HEK293T (cell line): ENCODE data around the gene CCL22.
"Not testable (repeated sequence)": the region's sequence is repeated elsewhere in the genome, so short reads cannot be mapped to it uniquely, and the experiment has no call there.

Experiments
- CTCF ChIA-PET: fragments of 350-600 bp; formaldehyde crosslinking; extraction: SDS; loops from one replicate; lab custom pipeline; 2021; ENCODE audit warnings: antibody characterized with exemption, inconsistent platforms; lab: Yijun Ruan, JAX
- POLR2A ChIA-PET: fragments of 350-600 bp; formaldehyde crosslinking; extraction: SDS; loops from one replicate; lab custom pipeline; 2020; ENCODE audit warnings: antibody characterized with exemption, inconsistent platforms; lab: Yijun Ruan, JAX
- DNase-seq: peaks from one replicate; pipeline ENCODE4 v3.0.0; 2012; ENCODE audit warnings: mixed read lengths; ENCODE audit errors: extremely low spot score
- ARNT ChIP-seq: fragments of 450-650 bp; IDR thresholded peaks from 2 replicates; pipeline ENCODE4 v1.6.1; 2017; ENCODE audit warnings: mild to moderate bottlenecking
- BHLHE40 ChIP-seq: fragments of 450-650 bp; IDR thresholded peaks from 2 replicates; pipeline ENCODE4 v1.6.1; 2016; ENCODE audit warnings: mild to moderate bottlenecking, moderate library complexity, borderline replicate concordance
- CTBP1 ChIP-seq: fragments of 450-650 bp; IDR thresholded peaks from 2 replicates; pipeline ENCODE4 v1.6.1; 2016; ENCODE audit warnings: borderline replicate concordance
- ELF4 ChIP-seq: fragments of 450-650 bp; IDR thresholded peaks from 2 replicates; pipeline ENCODE4 v1.6.1; 2017; ENCODE audit warnings: antibody characterized with exemption
- FOXA1 ChIP-seq: fragments of 450-650 bp; IDR thresholded peaks from 2 replicates; pipeline ENCODE4 v1.6.1; 2016; ENCODE audit warnings: mild to moderate bottlenecking
- FOXK2 ChIP-seq: fragments of 450-650 bp; IDR thresholded peaks from 2 replicates; pipeline ENCODE4 v1.6.1; 2016; ENCODE audit warnings: mild to moderate bottlenecking
- FOXM1 ChIP-seq: fragments of 450-650 bp; IDR thresholded peaks from 2 replicates; pipeline ENCODE4 v1.6.1; 2017; ENCODE audit warnings: mild to moderate bottlenecking, borderline replicate concordance
- HDGF ChIP-seq: fragments of 450-650 bp; IDR thresholded peaks from 2 replicates; pipeline ENCODE4 v1.6.1; 2017; ENCODE audit warnings: antibody characterized with exemption, borderline replicate concordance
- L3MBTL2 ChIP-seq: fragments of 450-650 bp; conservative IDR thresholded peaks from 2 replicates; pipeline ENCODE4 v1.6.1; 2016; ENCODE audit warnings: mild to moderate bottlenecking
- LEF1 ChIP-seq: fragments of 450-650 bp; IDR thresholded peaks from 2 replicates; pipeline ENCODE4 v1.6.1; 2017; ENCODE audit warnings: mild to moderate bottlenecking, borderline replicate concordance
- NFRKB ChIP-seq: fragments of 450-650 bp; IDR thresholded peaks from 2 replicates; pipeline ENCODE4 v1.6.1; 2016; ENCODE audit warnings: mild to moderate bottlenecking, moderate library complexity
- PKNOX1 ChIP-seq: fragments of 450-650 bp; IDR thresholded peaks from 2 replicates; pipeline ENCODE4 v1.6.1; 2016
- SP1 ChIP-seq: fragments of 450-650 bp; IDR thresholded peaks from 2 replicates; pipeline ENCODE4 v1.6.1; 2017
- SUZ12 ChIP-seq: fragments of 450-650 bp; IDR thresholded peaks from 2 replicates; pipeline ENCODE4 v1.6.1; 2016; ENCODE audit warnings: mild to moderate bottlenecking
- TARDBP ChIP-seq: fragments of 450-650 bp; IDR thresholded peaks from 2 replicates; pipeline ENCODE4 v1.6.1; 2016
- ZNF384 ChIP-seq: fragments of 450-650 bp; IDR thresholded peaks from 2 replicates; pipeline ENCODE4 v1.6.1; 2016

Gene CCL22

GRCh38 chr16:57343221-57343620, 15.4 kb upstream of the CCL22 start:
- ChIA-PET POLR2A (no interaction called here), CTCF (interaction anchor here (0.9 kb wide), 1 partner anchor 18 kb away, joined by 3 read pairs; no protein-coding TSS in a partner anchor)
- TF ChIP-seq NFRKB (no peak), PKNOX1 (no peak), FOXM1 (no peak), ZNF384 (no peak), SP1 (no peak), ARNT (no peak), CTBP1 (no peak), LEF1 (no peak), BHLHE40 (no peak), ELF4 (no peak), FOXA1 (no peak)
- no peak for DNase-seq

GRCh38 chr16:57344094-57344493, 14.5 kb upstream of the CCL22 start:
- DNase-seq, POLR2A ChIA-PET: not testable (repeated sequence)
- CTCF ChIA-PET = interaction anchor here (0.9 kb wide), 1 partner anchor 17 kb away, joined by 3 read pairs; no protein-coding TSS in a partner anchor

- ChIA-PET POLR2A (no interaction called here), CTCF (no interaction called here)
- TF ChIP-seq CTBP1 = no peak
- TF ChIP-seq FOXK2 = no peak
- TF ChIP-seq FOXM1 = no peak
- no peak for TF ChIP-seq SP1
- no peak for TF ChIP-seq BHLHE40
- TF ChIP-seq HDGF = no peak
- no peak for TF ChIP-seq LEF1
- no peak for TF ChIP-seq SUZ12
- no peak for TF ChIP-seq ZNF384
- no peak for TF ChIP-seq NFRKB
- TF ChIP-seq L3MBTL2 = no peak
- no peak for DNase-seq
These were observed 13.6 kb upstream of the CCL22 start for GRCh38 chr16:57345021-57345420.

GRCh38 chr16:57345666-57346204, 12.8 kb upstream of the CCL22 start:
- CTCF ChIA-PET = no interaction called here
- no peak for DNase-seq
- POLR2A ChIA-PET = no interaction called here
- TF ChIP-seq FOXM1 = no peak
- no peak for TF ChIP-seq ZNF384
- TF ChIP-seq FOXA1 = no peak
- no peak for TF ChIP-seq LEF1
- TF ChIP-seq SP1 = no peak
- TF ChIP-seq HDGF = no peak
- no peak for TF ChIP-seq CTBP1
- no peak for TF ChIP-seq L3MBTL2
- no peak for TF ChIP-seq ARNT
- TF ChIP-seq BHLHE40 = no peak
- no peak for TF ChIP-seq ELF4
- no peak for TF ChIP-seq PKNOX1

GRCh38 chr16:57347858-57348257, 10.7 kb upstream of the CCL22 start:
- ChIA-PET CTCF (no interaction called here), POLR2A (no interaction called here)
- TF ChIP-seq ELF4 = no peak
- TF ChIP-seq SP1 = no peak
- no peak for TF ChIP-seq NFRKB
- no peak for TF ChIP-seq PKNOX1
- TF ChIP-seq FOXA1 = no peak
- TF ChIP-seq HDGF = no peak
- TF ChIP-seq TARDBP = no peak
- no peak for DNase-seq

GRCh38 chr16:57348327-57348726, 10.3 kb upstream of the CCL22 start:
- no peak for TF ChIP-seq ZNF384
- no peak for TF ChIP-seq TARDBP
- TF ChIP-seq L3MBTL2 = no peak
- no peak for TF ChIP-seq BHLHE40
- no peak for DNase-seq
- POLR2A ChIA-PET = no interaction called here
- CTCF ChIA-PET = no interaction called here

GRCh38 chr16:57349212-57350031, 9.2 kb upstream of the CCL22 start:
- no peak for DNase-seq
- TF ChIP-seq SUZ12 (no peak), ZNF384 (no peak), FOXK2 (no peak), FOXA1 (no peak), ARNT (no peak), ELF4 (no peak)
- ChIA-PET POLR2A (no interaction called here), CTCF (no interaction called here)
